Loucy (cell line): Measurements from ENCODE around the gene RNF13.

Experiments used
- EZH2phosphoT487 ChIP-seq: fragments of 200-600 bp; IDR thresholded peaks from 2 replicates; pipeline ENCODE4 v1.6.1; 2018; ENCODE audit warnings: antibody characterized with exemption, mild to moderate bottlenecking, moderate library complexity, borderline replicate concordance
- TF ChIP-seq, protein P1 (sequence below): fragments of 200-600 bp; sonication (generic); conservative IDR thresholded peaks from 2 replicates; pipeline ENCODE4 v1.5.1; 2014; ENCODE audit warnings: mild to moderate bottlenecking, antibody characterized with exemption, low read length

- TF ChIP-seq, protein P1, sequence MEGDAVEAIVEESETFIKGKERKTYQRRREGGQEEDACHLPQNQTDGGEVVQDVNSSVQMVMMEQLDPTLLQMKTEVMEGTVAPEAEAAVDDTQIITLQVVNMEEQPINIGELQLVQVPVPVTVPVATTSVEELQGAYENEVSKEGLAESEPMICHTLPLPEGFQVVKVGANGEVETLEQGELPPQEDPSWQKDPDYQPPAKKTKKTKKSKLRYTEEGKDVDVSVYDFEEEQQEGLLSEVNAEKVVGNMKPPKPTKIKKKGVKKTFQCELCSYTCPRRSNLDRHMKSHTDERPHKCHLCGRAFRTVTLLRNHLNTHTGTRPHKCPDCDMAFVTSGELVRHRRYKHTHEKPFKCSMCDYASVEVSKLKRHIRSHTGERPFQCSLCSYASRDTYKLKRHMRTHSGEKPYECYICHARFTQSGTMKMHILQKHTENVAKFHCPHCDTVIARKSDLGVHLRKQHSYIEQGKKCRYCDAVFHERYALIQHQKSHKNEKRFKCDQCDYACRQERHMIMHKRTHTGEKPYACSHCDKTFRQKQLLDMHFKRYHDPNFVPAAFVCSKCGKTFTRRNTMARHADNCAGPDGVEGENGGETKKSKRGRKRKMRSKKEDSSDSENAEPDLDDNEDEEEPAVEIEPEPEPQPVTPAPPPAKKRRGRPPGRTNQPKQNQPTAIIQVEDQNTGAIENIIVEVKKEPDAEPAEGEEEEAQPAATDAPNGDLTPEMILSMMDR, result no peak
- TF ChIP-seq EZH2phosphoT487, result no peak
Measured at GRCh38 chr3:149845570-149846244, 32.7 kb downstream of the RNF13 start.
